ENCODE data around the gene NUMA1. TPM values are rescaled to one million over a fixed set of nuclear protein-coding genes. Genes with fewer than 3 reads are reported as not detected.

The NUMA1 gene
- total RNA-seq, 1 experiment from 2014 or later, result 145 TPM

- POLR2A ChIA-PET, result interaction anchor here (0.7 kb wide), 1 partner anchor 54 kb away, joined by 3 read pairs; no protein-coding TSS in a partner anchor
- DNase-seq (ENCODE audit: low read depth, low spot score) (no peak), ATAC-seq (no peak)
- CTCF ChIA-PET, result no interaction called here
- no TSS peak for BruUV-seq (replicated peaks)
- Histone ChIP-seq H3K27me3 (ENCODE audit: control insufficient read depth, insufficient read depth, low read length) (no peaks in the 10 kb centered on the region), H3K36me3 (ENCODE audit: control insufficient read depth, insufficient read depth, low read length) (no peaks in the 10 kb centered on the region), H3K4me3 (ENCODE audit: low read depth in 2 of 2, low read length in 2 of 2) (no peak overlapping the region), H3K4me1 (ENCODE audit: control insufficient read depth, insufficient read depth, low read length) (peaks cover 26% of the 10 kb centered on the region), H3K27ac (ENCODE audit: low read length) (no peak overlapping the region), H3K9me3 (ENCODE audit: control insufficient read depth, insufficient read depth, low read depth, low read length) (no peaks in the 10 kb centered on the region)
- TF ChIP-seq, protein P1, sequence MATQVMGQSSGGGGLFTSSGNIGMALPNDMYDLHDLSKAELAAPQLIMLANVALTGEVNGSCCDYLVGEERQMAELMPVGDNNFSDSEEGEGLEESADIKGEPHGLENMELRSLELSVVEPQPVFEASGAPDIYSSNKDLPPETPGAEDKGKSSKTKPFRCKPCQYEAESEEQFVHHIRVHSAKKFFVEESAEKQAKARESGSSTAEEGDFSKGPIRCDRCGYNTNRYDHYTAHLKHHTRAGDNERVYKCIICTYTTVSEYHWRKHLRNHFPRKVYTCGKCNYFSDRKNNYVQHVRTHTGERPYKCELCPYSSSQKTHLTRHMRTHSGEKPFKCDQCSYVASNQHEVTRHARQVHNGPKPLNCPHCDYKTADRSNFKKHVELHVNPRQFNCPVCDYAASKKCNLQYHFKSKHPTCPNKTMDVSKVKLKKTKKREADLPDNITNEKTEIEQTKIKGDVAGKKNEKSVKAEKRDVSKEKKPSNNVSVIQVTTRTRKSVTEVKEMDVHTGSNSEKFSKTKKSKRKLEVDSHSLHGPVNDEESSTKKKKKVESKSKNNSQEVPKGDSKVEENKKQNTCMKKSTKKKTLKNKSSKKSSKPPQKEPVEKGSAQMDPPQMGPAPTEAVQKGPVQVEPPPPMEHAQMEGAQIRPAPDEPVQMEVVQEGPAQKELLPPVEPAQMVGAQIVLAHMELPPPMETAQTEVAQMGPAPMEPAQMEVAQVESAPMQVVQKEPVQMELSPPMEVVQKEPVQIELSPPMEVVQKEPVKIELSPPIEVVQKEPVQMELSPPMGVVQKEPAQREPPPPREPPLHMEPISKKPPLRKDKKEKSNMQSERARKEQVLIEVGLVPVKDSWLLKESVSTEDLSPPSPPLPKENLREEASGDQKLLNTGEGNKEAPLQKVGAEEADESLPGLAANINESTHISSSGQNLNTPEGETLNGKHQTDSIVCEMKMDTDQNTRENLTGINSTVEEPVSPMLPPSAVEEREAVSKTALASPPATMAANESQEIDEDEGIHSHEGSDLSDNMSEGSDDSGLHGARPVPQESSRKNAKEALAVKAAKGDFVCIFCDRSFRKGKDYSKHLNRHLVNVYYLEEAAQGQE (IDR thresholded peaks at IDR 0.05; ENCODE audit: insufficient read depth in 1 of 2, low read depth in 2 of 2, low read length in 1 of 2), result no peak
- TF ChIP-seq POLR2AphosphoS5 (IDR thresholded peaks at IDR 0.05; ENCODE audit: low read depth, low read length), result no peak
- TF ChIP-seq, protein P2, sequence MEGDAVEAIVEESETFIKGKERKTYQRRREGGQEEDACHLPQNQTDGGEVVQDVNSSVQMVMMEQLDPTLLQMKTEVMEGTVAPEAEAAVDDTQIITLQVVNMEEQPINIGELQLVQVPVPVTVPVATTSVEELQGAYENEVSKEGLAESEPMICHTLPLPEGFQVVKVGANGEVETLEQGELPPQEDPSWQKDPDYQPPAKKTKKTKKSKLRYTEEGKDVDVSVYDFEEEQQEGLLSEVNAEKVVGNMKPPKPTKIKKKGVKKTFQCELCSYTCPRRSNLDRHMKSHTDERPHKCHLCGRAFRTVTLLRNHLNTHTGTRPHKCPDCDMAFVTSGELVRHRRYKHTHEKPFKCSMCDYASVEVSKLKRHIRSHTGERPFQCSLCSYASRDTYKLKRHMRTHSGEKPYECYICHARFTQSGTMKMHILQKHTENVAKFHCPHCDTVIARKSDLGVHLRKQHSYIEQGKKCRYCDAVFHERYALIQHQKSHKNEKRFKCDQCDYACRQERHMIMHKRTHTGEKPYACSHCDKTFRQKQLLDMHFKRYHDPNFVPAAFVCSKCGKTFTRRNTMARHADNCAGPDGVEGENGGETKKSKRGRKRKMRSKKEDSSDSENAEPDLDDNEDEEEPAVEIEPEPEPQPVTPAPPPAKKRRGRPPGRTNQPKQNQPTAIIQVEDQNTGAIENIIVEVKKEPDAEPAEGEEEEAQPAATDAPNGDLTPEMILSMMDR (IDR thresholded peaks at IDR 0.05), result no peak
- TF ChIP-seq TCF7L2 (IDR thresholded peaks at IDR 0.05; ENCODE audit: low read depth, low read length), result no peak
- no peak for TF ChIP-seq SIN3A (IDR thresholded peaks at IDR 0.05; ENCODE audit: borderline replicate concordance, insufficient read depth, low read depth, low read length)
- intact Hi-C loops (cut with micrococcal nuclease; ENCODE audit: unreplicated experiment) (no loop called here), in situ Hi-C loops (cut with HindIII; ENCODE audit: low pct_unique_long_range_greater_than_20kb, low sequenced_read_pairs) (no loop called here)
Observed at GRCh38 chr11:72075756-72076155, 4.6 kb downstream of the NUMA1 start.

- H3K36me3 ChIP-seq (ENCODE audit: control insufficient read depth, insufficient read depth, low read length), result no peaks in the 10 kb centered on the region
- in situ Hi-C loops (cut with HindIII; ENCODE audit: low pct_unique_long_range_greater_than_20kb, low sequenced_read_pairs), result no loop called here
- H3K9me3 ChIP-seq (ENCODE audit: control insufficient read depth, insufficient read depth, low read depth, low read length), result no peaks in the 10 kb centered on the region
- TF ChIP-seq POLR2AphosphoS5 (IDR thresholded peaks at IDR 0.05; ENCODE audit: low read depth, low read length) (no peak), SIN3A (IDR thresholded peaks at IDR 0.05; ENCODE audit: borderline replicate concordance, insufficient read depth, low read depth, low read length) (no peak), TCF7L2 (IDR thresholded peaks at IDR 0.05; ENCODE audit: low read depth, low read length) (no peak)
- TF ChIP-seq, protein P1 (IDR thresholded peaks at IDR 0.05; ENCODE audit: insufficient read depth in 1 of 2, low read depth in 2 of 2, low read length in 1 of 2), result no peak
- TF ChIP-seq, protein P2 (IDR thresholded peaks at IDR 0.05), result no peak; the same call in 1 of the 2 replicates
- H3K27ac ChIP-seq (ENCODE audit: low read length), result no peak overlapping the region
- no peak overlapping the region for H3K4me3 ChIP-seq (ENCODE audit: low read depth in 2 of 2, low read length in 2 of 2)
- ATAC-seq (no peak), DNase-seq (ENCODE audit: low read depth, low spot score) (no peak)
- ChIA-PET CTCF (interaction anchor here (1.2 kb wide), 1 partner anchor 50 kb away, joined by 3 read pairs; no protein-coding TSS in a partner anchor), POLR2A (interaction anchor here (0.6 kb wide), 1 partner anchor 20 kb away, joined by 3 read pairs; no protein-coding TSS in a partner anchor)
- no peaks in the 10 kb centered on the region for H3K27me3 ChIP-seq (ENCODE audit: control insufficient read depth, insufficient read depth, low read length)
- no TSS peak for BruUV-seq (replicated peaks)
- intact Hi-C loops (cut with micrococcal nuclease; ENCODE audit: unreplicated experiment), result no loop called here
- peaks cover 31% of the 10 kb centered on the region for H3K4me1 ChIP-seq (ENCODE audit: control insufficient read depth, insufficient read depth, low read length)
Observed at GRCh38 chr11:72075109-72075508, 5.2 kb downstream of the NUMA1 start.
